Measurements from ENCODE around the gene ABTB1.

DNA sequence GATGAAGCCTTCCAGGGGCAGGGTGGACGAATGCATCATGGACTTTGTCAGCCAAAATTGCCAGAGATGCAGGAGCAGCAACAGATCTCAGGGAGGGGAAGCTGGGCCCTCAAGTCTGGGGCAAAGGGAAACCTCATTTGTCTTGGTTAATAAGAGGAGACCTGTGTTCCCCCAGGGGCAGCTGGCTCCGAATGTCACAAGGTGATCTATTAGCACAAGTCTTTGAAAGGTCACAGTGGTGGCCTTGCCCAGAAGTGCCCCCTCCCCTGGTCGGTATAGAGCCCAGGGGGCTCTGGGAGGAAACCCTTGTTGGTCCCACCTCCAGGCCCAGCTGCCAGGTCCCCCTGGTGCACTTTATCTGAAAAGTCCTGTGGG lies 46.2 kb downstream of the ABTB1 start:
- TF ChIP-seq, protein P1, sequence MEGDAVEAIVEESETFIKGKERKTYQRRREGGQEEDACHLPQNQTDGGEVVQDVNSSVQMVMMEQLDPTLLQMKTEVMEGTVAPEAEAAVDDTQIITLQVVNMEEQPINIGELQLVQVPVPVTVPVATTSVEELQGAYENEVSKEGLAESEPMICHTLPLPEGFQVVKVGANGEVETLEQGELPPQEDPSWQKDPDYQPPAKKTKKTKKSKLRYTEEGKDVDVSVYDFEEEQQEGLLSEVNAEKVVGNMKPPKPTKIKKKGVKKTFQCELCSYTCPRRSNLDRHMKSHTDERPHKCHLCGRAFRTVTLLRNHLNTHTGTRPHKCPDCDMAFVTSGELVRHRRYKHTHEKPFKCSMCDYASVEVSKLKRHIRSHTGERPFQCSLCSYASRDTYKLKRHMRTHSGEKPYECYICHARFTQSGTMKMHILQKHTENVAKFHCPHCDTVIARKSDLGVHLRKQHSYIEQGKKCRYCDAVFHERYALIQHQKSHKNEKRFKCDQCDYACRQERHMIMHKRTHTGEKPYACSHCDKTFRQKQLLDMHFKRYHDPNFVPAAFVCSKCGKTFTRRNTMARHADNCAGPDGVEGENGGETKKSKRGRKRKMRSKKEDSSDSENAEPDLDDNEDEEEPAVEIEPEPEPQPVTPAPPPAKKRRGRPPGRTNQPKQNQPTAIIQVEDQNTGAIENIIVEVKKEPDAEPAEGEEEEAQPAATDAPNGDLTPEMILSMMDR (IDR thresholded peaks at IDR 0.05; ENCODE audit: low read length) = no peak
- no peak for TF ChIP-seq EZH2 (IDR thresholded peaks at IDR 0.05; ENCODE audit: borderline replicate concordance, low read length)
